ENCODE results near the gene C1orf198.

GRCh38 chr1:230827801-230828200 lies 40.5 kb downstream of the C1orf198 start:
- TF ChIP-seq POLR2AphosphoS5 (IDR thresholded peaks at IDR 0.05; ENCODE audit: low read depth, low read length) (no peak), NANOG (IDR thresholded peaks at IDR 0.05; ENCODE audit: insufficient read depth, low read depth, low read length, poor library complexity, severe bottlenecking) (no peak), EZH2 (IDR thresholded peaks at IDR 0.05; ENCODE audit: low read depth, low read length, severe bottlenecking) (no peak), RFX5 (IDR thresholded peaks at IDR 0.05; ENCODE audit: borderline replicate concordance, low read depth, low read length) (no peak), CTCF (IDR thresholded peaks at IDR 0.05; ENCODE audit: control extremely low read depth in 1 of 3, insufficient read depth in 1 of 3, low read depth in 1 of 3, low read length in 3 of 3) (no peak), E2F6 (IDR thresholded peaks at IDR 0.05) (no peak), POLR2A (IDR thresholded peaks at IDR 0.05; ENCODE audit: control extremely low read depth in 1 of 2, low read depth in 2 of 2, low read length in 2 of 2) (no peak), HDAC6 (IDR thresholded peaks at IDR 0.05; ENCODE audit: low read depth, low read length) (no peak), MAFK (IDR thresholded peaks at IDR 0.05; ENCODE audit: low read depth, low read length) (no peak)
